Activated CD4-positive, alpha-beta T cell treated with anti-CD3 and anti-CD28 coated beads, Interleukin-2, amount 50 U/mL, for 1 hour (primary cell): Measurements from ENCODE around the gene PPP2R3A.
"Not testable (repeated sequence)": the region's sequence is repeated elsewhere in the genome, so short reads cannot be mapped to it uniquely, and the experiment has no call there.

Source experiments
- DNase-seq: peaks from one replicate; pipeline ENCODE4 v3.0.0-alpha.2; 2020

PPP2R3A gene

DNA sequence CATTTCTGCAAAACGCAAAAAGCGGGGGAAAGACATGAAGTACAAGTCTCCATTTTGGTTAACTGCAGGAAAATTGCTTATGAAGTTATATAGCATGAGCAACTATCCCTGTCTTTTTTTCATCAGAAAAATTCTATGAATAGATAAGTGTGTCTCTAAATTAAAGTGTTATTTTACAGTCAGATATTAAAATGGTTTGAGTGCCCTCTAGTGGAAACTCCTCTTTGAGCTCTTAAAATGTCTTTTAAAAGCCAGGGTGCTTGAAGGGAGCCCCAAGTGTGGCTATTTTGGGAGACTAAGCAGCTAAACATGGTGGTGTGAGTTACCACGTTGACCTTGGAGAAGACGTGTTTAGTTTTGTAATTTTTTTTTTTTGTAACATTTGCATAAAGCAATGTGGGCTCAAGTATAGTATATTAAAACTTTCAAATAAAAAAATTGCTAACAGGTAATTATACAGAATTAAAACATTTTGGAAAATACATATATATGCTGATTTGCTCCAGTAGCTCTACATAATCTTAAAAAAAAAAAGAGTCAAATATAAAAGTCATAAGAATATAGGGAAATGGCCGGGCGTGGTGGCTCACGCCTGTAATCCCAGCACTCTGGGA is 77.2 kb downstream of the PPP2R3A start:
- DNase-seq = no peak

DNA sequence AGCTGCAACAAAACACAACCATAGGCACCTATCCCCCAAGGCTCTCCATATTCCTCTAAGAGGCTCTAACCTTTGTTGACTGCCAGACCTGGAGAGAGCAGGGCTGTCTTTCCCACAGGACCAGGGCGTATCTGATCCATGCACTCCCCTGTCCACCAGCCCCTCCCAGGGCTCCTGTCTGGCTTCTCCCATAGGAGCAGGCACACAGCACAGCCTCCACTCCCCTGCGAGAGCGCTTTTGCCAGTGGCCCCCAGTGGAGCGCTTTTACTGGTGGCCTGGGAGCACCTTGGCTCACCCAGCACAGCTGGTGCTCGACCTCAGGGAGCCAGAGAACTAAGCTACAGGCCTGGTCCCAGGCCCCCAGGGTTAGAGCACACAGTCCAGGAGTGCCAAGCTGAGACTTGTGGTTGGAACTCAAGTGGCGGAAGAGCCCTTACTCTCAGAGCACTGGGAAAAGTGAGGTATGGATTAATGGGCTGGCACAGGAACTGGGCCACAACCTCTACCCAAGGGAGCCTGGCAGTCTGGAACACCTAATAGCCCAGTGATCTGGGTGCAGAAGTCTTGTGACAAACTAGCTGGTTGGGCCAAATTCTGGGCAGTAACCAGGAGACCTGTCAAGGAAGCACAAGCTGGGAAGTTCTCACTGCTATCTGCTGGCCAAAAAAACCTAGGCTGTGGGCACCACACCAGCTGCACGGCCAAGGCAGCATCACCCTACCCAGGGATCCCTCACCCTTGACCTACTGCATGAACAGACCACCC is 79.6 kb downstream of the PPP2R3A start:
- no peak for DNase-seq

DNA sequence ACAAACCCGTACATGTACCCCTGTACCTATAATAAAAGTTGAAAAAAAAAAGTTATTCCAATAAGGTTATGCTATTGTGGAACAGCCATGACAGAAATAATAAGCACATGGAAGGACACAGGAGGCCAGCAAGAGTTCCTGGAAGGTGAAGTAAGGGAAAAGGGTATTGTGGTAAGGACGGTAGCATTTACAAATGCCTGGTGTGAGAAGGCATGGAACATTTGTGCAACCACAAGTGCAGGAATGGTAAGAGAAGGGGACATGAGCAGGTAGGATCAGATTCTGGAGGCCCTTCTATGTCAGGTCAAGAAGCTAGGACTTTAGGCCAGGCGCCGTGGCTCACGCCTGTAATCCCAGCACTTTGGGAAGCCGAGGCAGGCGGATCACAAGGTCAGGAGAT is 82.5 kb downstream of the PPP2R3A start:
- no peak for DNase-seq

DNA sequence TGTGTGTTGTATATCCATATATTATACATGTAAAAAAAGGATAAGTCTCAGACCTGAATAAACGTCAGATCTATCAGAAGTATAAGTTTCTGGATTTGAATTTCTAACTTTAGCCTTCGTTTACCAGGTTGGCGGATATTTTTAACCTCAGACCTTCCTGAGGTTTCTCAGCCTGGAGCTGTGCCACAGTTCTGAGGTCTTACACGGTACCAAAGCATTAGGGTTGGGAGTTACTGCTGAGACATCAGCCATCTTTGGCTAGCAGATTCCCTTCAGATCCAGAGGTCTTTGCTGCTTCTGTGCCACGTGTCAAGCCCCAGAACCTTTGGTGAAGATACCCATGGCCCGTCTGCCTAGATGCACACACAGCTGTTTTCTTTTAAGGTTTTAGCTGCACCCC is 84.7 kb downstream of the PPP2R3A start:
- DNase-seq = no peak

DNA sequence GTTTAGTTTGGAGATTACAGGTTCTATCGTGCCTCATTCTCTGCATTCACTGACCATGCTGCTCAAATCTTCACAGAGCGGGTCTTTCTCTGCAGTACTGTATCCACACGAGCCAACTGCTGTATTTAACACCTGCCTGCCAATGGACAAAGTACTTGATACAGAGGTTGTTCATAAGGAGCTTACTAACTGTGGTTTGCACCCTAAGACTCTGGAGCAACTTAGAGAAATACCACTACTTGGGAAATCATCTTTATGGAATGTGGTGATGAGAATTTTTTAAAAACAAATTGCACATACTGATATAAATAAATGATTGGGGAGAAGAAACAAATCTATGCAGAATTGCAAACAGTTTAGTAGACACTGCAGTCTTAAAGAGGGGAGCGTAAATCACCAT is 90.0 kb downstream of the PPP2R3A start:
- DNase-seq = no peak

DNA sequence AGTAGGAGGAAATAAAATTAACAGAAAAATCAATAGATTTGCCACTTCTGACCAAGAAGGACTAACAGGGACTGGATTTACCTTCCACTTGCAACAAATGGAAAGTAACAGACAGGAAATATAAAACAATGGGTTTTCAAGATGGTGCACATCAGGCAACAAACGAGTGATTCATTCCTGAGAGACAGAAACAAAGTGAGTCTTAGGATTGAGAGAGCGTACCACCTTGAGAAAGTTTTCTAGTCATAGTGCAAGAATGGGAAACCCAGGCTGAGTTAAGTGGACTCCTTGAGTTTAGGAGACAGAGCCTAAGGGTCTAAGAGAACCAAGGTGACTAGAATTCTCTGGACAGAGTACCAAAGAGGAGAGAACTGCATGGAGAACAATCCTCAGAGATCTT is 101.7 kb downstream of the PPP2R3A start:
- no peak for DNase-seq

DNA sequence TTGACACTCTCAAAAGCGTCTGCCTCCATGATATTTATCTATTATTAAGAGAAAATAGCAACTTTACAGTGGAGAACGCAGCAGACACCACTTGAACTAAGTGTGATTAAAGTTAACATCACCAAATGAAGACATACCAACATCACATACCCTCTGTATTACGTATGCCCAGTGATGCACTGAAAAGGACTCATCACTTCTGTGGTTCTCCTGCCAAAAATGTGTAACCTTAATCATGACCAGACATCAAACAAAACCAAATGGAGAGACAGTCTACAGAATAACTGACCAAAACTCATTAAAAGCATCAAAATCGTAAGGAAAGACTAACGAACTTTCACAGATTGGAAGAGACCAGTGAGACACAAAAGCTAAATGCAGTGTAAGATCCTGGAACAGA is 103.2 kb downstream of the PPP2R3A start:
- no peak for DNase-seq

DNA sequence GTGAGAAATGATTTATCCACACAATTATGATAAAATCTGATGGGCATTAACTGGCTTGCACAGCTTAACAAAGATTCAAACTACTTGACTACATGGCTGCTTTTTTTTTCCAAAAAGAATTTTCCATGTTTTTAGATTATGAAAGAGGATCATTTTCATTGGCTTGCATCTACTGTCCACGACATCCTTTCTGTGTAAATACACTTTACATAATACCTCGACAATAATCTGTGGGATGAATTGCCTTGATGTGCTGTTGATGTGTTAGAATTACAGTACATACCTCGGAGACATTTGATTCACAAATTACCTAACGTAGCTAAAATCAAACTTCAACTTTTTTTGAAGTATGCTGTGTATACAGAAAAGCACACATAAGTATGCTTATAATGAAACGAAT is 104.4 kb downstream of the PPP2R3A start:
- no peak for DNase-seq

DNA sequence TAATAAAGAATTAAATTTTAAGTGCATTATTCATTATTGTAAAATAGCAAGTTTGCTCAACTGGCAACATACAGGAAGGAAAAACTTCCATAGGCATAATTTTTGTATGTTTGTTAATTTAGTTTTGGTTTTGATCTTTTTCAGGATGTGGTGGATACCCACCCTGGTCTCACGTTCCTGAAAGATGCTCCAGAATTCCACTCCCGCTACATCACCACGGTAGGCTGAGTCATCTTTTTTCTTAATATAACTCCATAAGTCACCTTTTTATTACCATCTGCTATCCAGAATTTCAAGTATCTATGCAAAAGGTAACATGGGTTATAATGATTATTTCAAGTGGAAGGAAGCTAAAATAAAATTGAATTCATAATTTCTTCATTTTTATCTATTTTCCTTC is 104.8 kb downstream of the PPP2R3A start:
- DNase-seq = no peak

DNA sequence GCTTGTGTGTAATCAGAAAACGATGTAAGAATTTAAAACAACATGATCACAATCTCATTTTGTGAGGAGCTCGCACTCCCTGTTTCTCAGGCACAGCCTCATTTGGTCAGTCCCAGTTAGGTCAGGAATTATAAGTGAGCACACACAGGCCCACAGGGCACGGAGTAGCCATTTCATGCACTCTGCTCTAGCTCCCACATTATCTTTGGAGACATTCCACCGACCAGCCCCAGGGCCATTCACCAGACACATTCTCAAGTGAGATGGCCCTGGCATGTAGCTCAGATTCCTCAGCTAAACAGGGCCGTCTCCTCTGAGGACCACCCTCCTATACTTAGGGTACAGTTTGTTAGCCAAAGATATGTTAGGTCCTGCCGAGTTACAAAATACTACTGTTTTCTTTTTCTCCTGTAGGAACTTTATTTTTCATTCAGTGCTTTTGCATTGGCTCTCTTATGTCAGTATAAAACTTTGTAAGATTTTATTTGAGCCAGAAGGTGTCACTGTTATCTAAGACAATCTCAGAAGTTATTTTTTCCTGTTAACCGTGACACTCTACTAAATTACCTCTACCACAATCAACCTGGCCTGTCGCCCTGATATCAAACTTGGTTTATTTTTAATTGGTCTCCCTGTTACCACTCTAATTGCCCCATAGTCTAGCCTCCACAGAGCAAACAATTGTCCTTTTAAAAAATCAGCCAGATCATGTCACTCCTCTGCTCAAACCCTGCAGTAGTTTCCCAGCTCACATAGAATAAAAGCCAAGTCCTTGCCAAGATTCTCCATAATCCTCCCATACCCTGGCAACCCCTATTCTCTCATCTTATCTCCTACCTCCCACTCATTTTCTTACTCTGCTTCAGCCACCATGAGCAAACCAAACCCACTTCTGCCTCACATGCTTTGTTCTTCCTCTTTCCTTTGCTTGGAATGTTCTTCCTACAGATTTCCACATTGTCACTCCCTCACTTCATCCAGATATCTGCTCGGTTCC is 105.7 kb downstream of the PPP2R3A start:
- DNase-seq = no peak

DNA sequence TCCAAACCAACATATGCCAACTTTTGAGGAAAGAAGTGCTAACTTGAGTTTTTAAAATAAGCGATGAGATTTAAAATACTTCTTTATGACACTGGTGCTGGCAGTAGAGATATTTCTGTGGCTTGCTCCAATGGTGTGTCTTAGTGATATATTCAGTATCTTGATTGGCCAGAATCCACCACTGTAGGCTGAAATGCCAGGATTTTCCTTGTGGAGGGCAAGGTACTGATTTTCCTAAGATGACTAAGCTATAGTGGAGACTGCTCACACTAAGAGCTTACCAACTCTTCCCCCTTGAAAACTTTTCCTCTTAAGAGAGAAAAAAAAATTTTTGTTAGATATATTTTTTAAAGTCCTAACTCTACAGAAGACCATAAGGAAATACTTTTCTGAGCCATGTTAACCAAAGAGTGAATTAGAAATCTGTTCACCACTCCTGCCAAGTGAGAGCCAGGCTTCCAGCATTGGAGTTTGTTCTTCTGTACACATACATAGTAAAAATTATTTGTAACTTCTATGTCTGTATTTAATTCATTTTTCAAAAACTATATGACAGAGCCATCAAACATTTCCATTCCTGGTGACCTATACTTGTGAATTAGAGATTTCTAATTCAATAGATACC is 109.1 kb downstream of the PPP2R3A start:
- DNase-seq = no peak

DNA sequence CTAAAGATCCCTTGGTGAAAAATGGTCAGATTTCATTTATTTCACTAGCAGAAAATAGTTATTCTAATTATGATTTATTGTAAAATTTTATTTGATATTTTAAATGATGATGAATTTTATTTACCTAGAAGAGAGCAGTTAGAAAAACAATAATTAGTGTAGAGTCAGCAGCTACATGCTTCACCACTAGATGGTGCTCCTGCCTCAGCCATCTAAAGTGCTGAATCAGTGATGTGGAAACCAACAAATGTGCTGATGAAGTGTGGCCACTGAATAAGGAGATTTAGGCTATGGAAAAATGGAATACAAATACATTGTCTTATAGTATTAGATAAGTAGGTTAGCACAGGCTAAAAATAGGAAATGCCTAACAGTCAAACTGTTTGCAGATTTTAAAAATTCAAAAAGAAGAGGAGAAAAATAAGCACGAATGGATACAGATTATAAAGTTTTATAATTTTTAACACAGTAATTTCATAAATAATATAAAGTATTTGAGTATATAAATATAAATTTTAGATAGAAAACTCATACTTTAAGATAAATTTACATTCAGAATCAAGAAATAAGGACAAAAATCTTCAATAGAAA is 109.8 kb downstream of the PPP2R3A start:
- DNase-seq = peak; percentile 73

DNA sequence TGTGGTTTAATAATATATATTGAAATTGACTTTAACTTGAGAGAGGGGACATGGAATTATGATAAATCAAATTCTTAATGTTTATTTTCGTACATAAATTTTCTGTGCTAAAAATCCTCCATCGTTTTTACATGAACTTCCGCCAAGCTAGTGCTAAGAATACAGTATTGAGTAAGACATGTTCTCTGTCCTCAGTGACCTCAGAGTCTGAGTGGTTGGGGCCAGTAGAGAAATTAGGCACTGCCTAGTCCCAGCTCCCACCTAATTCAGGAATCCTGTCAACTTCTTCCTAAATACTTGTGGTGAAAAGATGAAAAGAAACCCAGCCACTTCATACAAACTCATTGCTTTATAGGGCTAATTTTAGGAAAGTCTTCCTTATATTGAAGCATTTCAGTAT is 110.3 kb downstream of the PPP2R3A start:
- no peak for DNase-seq

DNA sequence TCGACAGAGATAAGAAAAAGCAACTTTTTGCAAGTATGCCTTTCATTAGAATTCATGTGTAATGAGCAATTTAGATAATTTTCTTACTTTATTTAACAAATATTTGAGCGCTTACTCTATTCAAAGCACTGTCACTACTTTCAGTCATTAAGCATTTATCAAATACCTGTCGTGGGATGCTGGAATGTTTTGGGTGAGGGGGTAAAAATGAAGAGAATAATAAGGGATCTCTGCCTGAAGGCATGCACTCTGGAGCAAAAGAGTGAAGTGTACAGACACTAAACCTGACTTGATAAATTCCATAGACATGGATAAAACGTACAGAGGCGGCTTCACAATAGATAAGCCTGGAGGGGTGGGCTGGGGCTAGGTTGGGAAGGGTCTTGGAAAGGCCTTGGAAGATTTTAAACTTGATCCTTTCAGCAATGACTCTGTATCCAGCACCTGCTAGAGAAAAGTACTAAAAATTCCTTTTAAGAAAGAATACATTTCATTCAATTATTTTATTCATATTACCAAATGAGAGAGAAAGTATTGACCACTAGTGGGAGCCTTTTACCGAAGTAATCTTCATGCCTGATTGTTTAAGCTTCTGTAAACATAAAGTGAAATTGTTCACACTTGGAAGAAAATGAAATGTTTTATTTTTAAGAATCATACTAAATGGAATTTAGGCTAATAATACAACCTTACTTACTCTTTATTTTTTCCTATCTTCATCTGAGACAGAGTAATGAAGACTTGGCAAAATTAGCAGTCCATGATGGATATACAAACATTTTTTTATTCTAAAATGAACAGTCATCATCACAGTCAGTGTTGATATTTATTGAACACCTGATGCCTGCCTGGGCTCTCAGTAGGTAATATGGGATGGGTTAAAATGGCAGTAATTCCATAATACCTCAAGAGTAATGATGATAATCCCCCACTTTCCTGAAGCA is 113.2 kb downstream of the PPP2R3A start:
- DNase-seq = no peak

DNA sequence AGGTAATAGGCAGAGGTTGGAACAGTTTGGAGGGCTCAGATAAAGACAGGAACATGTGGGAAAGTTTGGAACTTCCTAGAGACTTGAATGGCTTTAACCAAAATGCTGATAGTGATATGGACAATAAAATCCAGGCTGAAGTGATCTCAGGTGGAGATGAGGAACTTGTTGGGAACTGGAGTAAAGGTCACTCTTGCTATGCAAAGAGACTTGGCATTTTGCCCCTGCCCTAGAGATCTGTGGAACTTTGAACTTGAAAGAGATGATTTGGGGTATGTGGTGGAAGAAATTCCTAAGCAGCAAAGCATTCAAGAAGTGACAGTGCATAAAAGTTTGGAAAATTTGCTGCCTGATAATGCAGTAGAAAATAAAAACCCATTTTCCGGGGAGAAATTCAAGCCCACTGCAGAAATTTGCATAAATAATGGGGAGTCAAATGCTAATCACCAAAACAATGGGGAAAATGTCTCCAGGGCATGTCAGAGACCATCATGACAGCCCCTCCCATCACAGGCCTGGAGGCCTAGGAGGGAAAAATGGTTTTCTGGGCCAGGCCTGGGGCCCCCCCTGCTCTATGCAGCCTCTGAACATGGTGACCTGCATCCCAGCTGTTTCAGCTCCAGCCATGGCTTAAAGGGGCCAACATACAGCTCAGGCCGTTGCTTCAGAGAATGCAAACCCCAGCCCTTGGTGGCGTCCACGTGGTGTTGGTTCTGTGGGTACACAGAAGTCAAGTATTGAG is 118.3 kb downstream of the PPP2R3A start:
- not testable (repeated sequence) for DNase-seq

DNA sequence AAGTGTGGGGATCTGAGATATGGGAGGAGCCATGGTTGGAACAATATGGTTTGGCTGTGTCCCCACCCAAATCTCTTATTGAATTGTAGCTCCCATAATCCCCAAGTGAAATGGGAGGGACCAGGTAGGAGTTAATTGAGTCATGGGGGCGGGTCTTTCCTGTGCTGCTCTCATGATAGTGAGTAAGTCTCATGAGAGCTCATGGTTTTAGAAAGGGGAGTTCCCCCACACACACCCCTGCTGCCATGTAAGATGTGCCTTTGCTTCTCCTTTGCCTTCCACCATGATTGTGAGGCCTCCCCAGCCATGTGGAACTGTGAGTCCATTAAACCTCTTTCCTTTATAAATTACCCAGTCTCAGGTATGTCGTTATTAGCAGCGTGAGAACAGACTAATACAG is 119.5 kb downstream of the PPP2R3A start:
- not testable (repeated sequence) for DNase-seq

DNA sequence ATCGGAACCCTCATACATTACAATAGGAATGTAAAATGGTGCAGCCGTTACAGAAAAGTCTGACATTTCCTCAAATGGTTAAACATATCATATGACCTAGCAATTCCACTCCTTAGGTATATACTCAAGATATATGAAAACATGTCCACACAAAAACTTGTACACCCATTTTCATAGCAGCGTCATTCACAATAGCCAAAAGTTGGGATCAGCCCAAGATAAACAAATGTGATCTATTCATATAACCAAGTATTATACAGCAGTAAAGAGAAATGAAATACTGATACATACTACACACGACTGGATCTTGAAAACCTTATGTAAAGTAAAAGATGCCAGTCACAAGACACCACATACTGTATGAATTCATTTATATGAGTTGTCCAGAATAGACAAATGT is 128.2 kb downstream of the PPP2R3A start:
- DNase-seq = no peak

DNA sequence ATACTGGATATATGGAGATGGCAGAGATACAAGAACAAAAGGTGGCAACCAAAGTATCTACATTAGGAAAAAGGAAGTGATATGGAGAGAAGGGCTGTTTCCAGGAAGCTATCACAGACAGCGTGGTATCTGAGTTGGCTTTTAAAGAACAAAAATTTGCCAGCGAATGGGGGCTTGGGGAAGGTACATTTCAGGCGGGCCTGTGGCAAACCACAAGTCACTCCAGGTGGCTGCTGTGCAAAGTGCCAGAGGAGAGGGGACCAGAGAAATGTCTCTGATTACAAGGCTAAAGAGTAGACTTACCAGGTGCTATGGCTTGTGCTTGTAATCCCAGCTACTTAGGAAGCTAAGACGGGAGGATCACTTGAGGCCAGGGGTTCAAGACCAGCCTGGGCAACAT is 139.5 kb downstream of the PPP2R3A start:
- no peak for DNase-seq

DNA sequence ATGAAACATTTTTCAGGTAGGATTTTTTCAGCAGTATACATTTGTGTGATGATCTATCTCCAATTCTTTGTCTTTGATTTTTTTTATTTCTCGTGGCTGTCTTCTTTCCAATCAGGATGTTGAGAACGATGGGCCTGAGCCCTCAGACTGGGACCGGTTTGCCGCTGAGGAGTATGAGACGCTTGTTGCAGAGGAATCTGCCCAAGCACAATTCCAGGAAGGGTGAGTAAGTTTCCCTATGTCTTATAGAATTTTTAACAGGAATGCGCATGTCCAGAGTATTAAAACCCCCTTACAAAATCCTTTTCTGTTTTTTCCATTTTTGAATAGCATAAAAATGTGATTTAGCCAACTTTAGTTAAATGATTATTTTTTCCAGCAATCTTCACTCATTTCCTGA is 140.6 kb downstream of the PPP2R3A start:
- DNase-seq = no peak

DNA sequence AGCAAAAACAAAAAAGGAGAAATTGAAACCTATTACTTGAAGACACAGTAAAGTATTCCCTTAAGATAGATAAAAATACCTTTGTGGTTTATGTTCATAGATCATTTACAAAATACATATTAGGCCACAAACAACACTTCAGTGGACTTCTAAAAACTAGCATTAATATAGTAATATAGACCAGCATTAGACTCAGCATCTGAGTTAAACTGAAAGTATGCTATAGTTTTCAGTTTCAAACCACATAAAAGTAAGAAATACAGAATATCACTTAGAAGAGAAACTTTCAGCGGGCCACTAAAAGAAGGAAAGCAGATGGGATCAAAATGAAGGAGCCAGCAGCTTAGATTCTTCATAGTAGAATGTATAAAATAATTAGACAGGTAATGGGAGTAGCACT is 144.0 kb downstream of the PPP2R3A start:
- no peak for DNase-seq

DNA sequence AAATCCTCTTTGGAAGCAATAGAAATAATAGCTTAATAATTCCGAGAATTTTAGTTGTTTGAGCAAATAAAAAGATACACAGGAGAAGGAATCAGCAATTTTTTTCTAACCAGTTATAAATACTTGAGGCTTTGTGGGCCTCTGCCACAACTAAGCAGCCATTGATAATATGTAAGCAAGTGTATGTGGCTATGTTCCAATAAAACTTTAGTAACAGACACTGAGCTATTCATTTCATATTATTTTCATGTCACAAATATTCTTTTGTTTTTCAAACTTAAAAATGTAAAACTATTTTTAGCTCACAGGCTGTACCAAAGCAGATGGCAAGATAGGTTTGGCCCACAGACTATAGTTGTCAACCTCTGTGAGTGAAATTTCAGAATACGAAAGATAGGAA is 145.0 kb downstream of the PPP2R3A start:
- no peak for DNase-seq
